SU-DHL-6 (cell line): ENCODE results near the gene GPR160.

ENCODE experiments used
- CTCF ChIP-seq: fragments of 200-600 bp; sonication (generic); IDR thresholded peaks from one replicate; pipeline ENCODE4 v1.5.1; 2017; ENCODE audit warnings: antibody characterized with exemption, mild to moderate bottlenecking, low read length, moderate library complexity; ENCODE audit not compliant: insufficient read depth, poor library complexity, severe bottlenecking
- EZH2phosphoT487 ChIP-seq: fragments of 200-600 bp; sonication (generic), shearing (Covaris generic); conservative IDR thresholded peaks from 2 replicates; pipeline ENCODE4 v1.6.1; 2018; ENCODE audit warnings: mild to moderate bottlenecking, antibody characterized with exemption, low read length, moderate library complexity, mixed read lengths

DNA sequence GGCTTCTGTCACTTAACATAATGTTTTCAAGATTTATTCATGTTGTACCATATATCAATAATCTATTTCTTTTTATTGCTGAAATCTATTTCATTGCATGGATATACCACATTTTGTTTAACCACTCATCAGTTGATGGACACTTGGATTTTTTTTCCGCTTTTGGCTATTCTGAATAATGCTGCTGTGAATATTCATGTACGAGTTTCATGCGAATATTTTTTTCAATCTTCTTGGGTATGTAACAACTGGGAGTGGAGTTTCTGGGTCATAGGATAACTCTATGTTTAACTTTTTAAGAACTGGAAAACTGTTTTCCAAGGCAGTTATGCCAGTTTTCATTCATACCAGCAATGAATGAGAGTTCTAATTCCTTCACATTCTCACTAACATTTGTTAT, 21.7 kb upstream of the GPR160 start:
- no peak for TF ChIP-seq CTCF
- TF ChIP-seq EZH2phosphoT487: no peak
